ENCODE data around the gene ARHGAP15. TPM values are rescaled to one million over a fixed set of nuclear protein-coding genes. Genes with fewer than 3 reads are reported as not detected.

ARHGAP15 gene
- polyA plus RNA-seq, 1 donor from 2014 or later: 0.30 TPM

DNA sequence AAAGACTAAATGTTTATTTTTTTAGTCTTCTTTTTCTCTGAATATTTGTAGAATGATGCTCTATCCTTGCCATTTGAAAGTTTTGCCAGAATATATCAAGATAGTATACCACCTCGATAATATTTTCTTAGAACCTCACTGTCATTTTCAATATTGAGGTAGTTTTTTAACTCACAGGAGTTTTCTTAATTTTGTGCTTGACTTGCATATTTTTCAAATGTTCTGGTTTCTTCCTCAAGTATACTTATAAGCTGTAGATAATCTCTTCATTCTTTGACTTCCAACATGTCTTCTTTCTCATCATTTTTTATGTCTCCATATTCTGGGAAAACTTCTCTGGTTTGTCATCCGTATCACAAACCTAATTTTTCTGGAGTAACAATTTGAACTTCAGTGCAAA, 559.6 kb downstream of the ARHGAP15 start:
- TF ChIP-seq EZH2 (IDR thresholded peaks at IDR 0.05; ENCODE audit: borderline replicate concordance, insufficient read depth, low read length, poor library complexity, severe bottlenecking): no peak
- no peak for TF ChIP-seq MXI1 (conservative IDR thresholded peaks at IDR 0.05; ENCODE audit: poor library complexity, severe bottlenecking)
- TF ChIP-seq, protein P1, sequence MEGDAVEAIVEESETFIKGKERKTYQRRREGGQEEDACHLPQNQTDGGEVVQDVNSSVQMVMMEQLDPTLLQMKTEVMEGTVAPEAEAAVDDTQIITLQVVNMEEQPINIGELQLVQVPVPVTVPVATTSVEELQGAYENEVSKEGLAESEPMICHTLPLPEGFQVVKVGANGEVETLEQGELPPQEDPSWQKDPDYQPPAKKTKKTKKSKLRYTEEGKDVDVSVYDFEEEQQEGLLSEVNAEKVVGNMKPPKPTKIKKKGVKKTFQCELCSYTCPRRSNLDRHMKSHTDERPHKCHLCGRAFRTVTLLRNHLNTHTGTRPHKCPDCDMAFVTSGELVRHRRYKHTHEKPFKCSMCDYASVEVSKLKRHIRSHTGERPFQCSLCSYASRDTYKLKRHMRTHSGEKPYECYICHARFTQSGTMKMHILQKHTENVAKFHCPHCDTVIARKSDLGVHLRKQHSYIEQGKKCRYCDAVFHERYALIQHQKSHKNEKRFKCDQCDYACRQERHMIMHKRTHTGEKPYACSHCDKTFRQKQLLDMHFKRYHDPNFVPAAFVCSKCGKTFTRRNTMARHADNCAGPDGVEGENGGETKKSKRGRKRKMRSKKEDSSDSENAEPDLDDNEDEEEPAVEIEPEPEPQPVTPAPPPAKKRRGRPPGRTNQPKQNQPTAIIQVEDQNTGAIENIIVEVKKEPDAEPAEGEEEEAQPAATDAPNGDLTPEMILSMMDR (IDR thresholded peaks at IDR 0.05; ENCODE audit: poor library complexity, severe bottlenecking): no peak
- no peak for TF ChIP-seq EP300 (conservative IDR thresholded peaks at IDR 0.05; ENCODE audit: poor library complexity, severe bottlenecking)
- no peak for TF ChIP-seq POLR2AphosphoS5 (IDR thresholded peaks at IDR 0.05)
- TF ChIP-seq RAD21 (conservative IDR thresholded peaks at IDR 0.05): no peak
- TF ChIP-seq, protein P2, sequence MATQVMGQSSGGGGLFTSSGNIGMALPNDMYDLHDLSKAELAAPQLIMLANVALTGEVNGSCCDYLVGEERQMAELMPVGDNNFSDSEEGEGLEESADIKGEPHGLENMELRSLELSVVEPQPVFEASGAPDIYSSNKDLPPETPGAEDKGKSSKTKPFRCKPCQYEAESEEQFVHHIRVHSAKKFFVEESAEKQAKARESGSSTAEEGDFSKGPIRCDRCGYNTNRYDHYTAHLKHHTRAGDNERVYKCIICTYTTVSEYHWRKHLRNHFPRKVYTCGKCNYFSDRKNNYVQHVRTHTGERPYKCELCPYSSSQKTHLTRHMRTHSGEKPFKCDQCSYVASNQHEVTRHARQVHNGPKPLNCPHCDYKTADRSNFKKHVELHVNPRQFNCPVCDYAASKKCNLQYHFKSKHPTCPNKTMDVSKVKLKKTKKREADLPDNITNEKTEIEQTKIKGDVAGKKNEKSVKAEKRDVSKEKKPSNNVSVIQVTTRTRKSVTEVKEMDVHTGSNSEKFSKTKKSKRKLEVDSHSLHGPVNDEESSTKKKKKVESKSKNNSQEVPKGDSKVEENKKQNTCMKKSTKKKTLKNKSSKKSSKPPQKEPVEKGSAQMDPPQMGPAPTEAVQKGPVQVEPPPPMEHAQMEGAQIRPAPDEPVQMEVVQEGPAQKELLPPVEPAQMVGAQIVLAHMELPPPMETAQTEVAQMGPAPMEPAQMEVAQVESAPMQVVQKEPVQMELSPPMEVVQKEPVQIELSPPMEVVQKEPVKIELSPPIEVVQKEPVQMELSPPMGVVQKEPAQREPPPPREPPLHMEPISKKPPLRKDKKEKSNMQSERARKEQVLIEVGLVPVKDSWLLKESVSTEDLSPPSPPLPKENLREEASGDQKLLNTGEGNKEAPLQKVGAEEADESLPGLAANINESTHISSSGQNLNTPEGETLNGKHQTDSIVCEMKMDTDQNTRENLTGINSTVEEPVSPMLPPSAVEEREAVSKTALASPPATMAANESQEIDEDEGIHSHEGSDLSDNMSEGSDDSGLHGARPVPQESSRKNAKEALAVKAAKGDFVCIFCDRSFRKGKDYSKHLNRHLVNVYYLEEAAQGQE (IDR thresholded peaks at IDR 0.05; ENCODE audit: borderline replicate concordance): no peak
- no peak for TF ChIP-seq TAF1 (IDR thresholded peaks at IDR 0.05; ENCODE audit: low read depth)
- TF ChIP-seq SMC3 (conservative IDR thresholded peaks at IDR 0.05; ENCODE audit: poor library complexity): no peak

DNA sequence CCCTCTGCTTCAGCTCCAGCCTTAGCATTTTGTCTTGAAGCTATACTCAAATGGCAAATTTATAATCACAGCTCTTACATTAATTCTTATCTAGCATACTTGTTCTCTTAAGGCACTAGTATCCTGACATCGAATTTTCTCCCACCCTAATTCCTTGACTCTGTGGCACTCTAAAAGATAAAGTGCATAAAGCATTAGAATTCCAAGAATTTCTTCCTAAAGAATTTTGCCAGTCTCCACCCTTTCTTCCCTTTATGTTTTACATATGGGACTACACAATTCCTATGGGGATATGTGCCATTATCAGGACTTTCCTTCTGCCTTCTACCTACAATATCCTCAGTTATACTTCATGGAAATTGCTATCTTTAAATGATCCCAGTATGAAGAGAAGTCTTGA, 560.3 kb downstream of the ARHGAP15 start:
- Histone ChIP-seq H3K36me3 (ENCODE audit: insufficient read depth, low read length) (no peaks in the 10 kb centered on the region), H3K27ac (ENCODE audit: low read length) (no peak overlapping the region), H3K9me3 (ENCODE audit: low read length) (no peaks in the 10 kb centered on the region), H3K9ac (ENCODE audit: low read length) (no peak overlapping the region), H3K9me2 (ENCODE audit: insufficient read depth, low read length) (no peaks in the 10 kb centered on the region), H3K4me2 (ENCODE audit: low read length) (no peak overlapping the region), H3K27me3 (ENCODE audit: insufficient read depth, low read depth, low read length) (no peaks in the 10 kb centered on the region), H4K20me1 (ENCODE audit: insufficient read depth) (no peaks in the 10 kb centered on the region), H3K4me3 (ENCODE audit: low read length) (no peak overlapping the region), H3F3A (ENCODE audit: insufficient read depth, low read length, poor library complexity, severe bottlenecking) (no peaks in the 10 kb centered on the region), H3K79me2 (replicated peaks; ENCODE audit: insufficient read depth, low read length) (no peaks in the 10 kb centered on the region), H2AFZ (ENCODE audit: low read depth, low read length) (no peak overlapping the region)
- no peak for TF ChIP-seq EZH2 (IDR thresholded peaks at IDR 0.05; ENCODE audit: borderline replicate concordance, insufficient read depth, low read length, poor library complexity, severe bottlenecking)

More for the DNA sequence above, 559.6 kb downstream of the ARHGAP15 start:
- Histone ChIP-seq H3K79me2 (replicated peaks; ENCODE audit: insufficient read depth, low read length) (no peaks in the 10 kb centered on the region), H3K9ac (ENCODE audit: low read length) (no peak overlapping the region), H3K4me3 (ENCODE audit: low read length) (no peak overlapping the region), H3K27ac (ENCODE audit: low read length) (no peak overlapping the region), H4K20me1 (ENCODE audit: insufficient read depth) (no peaks in the 10 kb centered on the region), H3K36me3 (ENCODE audit: insufficient read depth, low read length) (no peaks in the 10 kb centered on the region), H3K9me3 (ENCODE audit: low read length) (no peaks in the 10 kb centered on the region), H2AFZ (ENCODE audit: low read depth, low read length) (no peak overlapping the region), H3F3A (ENCODE audit: insufficient read depth, low read length, poor library complexity, severe bottlenecking) (no peaks in the 10 kb centered on the region), H3K4me2 (ENCODE audit: low read length) (no peak overlapping the region), H3K9me2 (ENCODE audit: insufficient read depth, low read length) (no peaks in the 10 kb centered on the region), H3K27me3 (ENCODE audit: insufficient read depth, low read depth, low read length) (no peaks in the 10 kb centered on the region)

DNA sequence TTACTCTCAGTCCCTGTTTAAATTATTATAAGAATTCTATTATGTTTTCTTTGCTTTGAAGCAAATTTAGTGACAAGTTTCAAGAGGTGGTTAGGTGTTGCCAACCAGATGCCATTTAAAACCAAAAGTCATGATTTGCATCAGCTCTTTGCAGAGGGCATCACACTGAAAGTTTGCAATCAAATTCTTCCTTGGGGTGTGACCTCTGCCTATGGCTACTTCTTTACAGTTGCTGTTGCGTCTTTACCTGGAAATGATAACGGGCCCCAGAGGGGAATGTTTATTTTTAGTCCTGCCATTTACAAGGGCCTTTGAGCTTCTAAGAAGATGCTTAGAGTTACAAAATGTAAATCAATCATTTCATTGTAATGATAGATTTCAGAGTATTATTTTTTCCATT, 561.0 kb downstream of the ARHGAP15 start:
- H3K9me3 ChIP-seq (ENCODE audit: low read length): no peaks in the 10 kb centered on the region
- H3K4me2 ChIP-seq (ENCODE audit: low read length): no peak overlapping the region
- no peak overlapping the region for H3K4me3 ChIP-seq (ENCODE audit: low read length)
- no peak for TF ChIP-seq POLR2AphosphoS5 (IDR thresholded peaks at IDR 0.05)
- TF ChIP-seq EP300 (conservative IDR thresholded peaks at IDR 0.05; ENCODE audit: poor library complexity, severe bottlenecking): no peak
- no peak for TF ChIP-seq TAF1 (IDR thresholded peaks at IDR 0.05; ENCODE audit: low read depth)
- TF ChIP-seq MXI1 (conservative IDR thresholded peaks at IDR 0.05; ENCODE audit: poor library complexity, severe bottlenecking): no peak
- TF ChIP-seq, protein P1 (IDR thresholded peaks at IDR 0.05; ENCODE audit: poor library complexity, severe bottlenecking): no peak
- TF ChIP-seq EZH2 (IDR thresholded peaks at IDR 0.05; ENCODE audit: borderline replicate concordance, insufficient read depth, low read length, poor library complexity, severe bottlenecking): no peak
- TF ChIP-seq SMC3 (conservative IDR thresholded peaks at IDR 0.05; ENCODE audit: poor library complexity): no peak
- H3K36me3 ChIP-seq (ENCODE audit: insufficient read depth, low read length): no peaks in the 10 kb centered on the region
- H2AFZ ChIP-seq (ENCODE audit: low read depth, low read length): no peak overlapping the region
- no peak overlapping the region for H3K27ac ChIP-seq (ENCODE audit: low read length)
- no peaks in the 10 kb centered on the region for H3F3A ChIP-seq (ENCODE audit: insufficient read depth, low read length, poor library complexity, severe bottlenecking)
- H3K9ac ChIP-seq (ENCODE audit: low read length): no peak overlapping the region
- no peaks in the 10 kb centered on the region for H4K20me1 ChIP-seq (ENCODE audit: insufficient read depth)
- no peaks in the 10 kb centered on the region for H3K9me2 ChIP-seq (ENCODE audit: insufficient read depth, low read length)
- no peaks in the 10 kb centered on the region for H3K79me2 ChIP-seq (replicated peaks; ENCODE audit: insufficient read depth, low read length)
- no peaks in the 10 kb centered on the region for H3K27me3 ChIP-seq (ENCODE audit: insufficient read depth, low read depth, low read length)
